Measurements from ENCODE around the gene TMEM179. TPM values are rescaled to one million over a fixed set of nuclear protein-coding genes. Genes with fewer than 3 reads are reported as not detected.

Gene TMEM179
- total RNA-seq, 4 donors from 2014 or later, result 0.66 to 0.84 (median 0.78) TPM; not detected in 1

DNA sequence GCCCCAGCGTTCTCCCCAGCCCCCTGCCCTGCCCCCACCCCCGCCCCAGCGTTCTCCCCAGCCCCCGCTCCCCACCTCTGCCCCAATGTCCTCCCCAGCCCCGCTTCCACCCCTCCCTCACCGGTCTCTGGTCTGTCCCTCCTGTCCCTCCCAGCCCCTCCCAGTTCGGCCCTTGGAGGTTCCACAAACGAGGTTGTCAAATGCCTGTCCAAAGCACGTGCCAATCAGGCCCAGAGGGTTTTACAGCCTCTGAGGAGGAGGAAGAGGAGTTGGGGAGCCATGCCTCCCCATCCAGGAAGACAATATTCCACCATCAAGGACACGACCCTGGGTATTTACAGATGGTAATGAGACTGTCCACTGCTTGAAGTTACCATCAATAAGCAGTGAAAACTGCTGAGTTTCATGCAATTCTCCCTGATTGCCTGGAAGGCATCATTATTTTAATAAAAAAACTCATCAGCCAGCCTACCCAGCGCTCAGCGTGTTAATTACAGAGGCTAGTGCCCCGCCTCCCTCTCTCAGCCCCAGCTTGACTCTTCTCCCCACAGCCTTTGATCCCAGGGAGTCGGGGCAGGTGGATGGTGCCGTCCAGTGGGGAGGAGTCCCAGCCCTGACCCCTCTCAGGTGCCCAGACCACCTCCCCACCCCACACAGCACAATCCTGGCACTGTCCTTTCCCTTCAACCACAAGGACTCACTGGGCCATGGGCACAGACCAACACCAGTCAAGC lies 55.6 kb downstream of the TMEM179 start:
- Histone ChIP-seq H3K36me3 (no peaks in the 10 kb centered on the region), H3K27ac (no peak overlapping the region), H3K27me3 (peaks cover 0 to 48% of the 10 kb centered on the region in 2 donors), H3K4me1 (no peaks in the 10 kb centered on the region), H3K4me3 (no peak overlapping the region), H3K9me3 (no peaks in the 10 kb centered on the region)
- no peak for DNase-seq (ENCODE audit: low spot score in 2 of 2)
- TF ChIP-seq EP300 (IDR thresholded peaks at IDR 0.05) (no peak), POLR2A (IDR thresholded peaks at IDR 0.05) (no peak)
- TF ChIP-seq, protein P1, sequence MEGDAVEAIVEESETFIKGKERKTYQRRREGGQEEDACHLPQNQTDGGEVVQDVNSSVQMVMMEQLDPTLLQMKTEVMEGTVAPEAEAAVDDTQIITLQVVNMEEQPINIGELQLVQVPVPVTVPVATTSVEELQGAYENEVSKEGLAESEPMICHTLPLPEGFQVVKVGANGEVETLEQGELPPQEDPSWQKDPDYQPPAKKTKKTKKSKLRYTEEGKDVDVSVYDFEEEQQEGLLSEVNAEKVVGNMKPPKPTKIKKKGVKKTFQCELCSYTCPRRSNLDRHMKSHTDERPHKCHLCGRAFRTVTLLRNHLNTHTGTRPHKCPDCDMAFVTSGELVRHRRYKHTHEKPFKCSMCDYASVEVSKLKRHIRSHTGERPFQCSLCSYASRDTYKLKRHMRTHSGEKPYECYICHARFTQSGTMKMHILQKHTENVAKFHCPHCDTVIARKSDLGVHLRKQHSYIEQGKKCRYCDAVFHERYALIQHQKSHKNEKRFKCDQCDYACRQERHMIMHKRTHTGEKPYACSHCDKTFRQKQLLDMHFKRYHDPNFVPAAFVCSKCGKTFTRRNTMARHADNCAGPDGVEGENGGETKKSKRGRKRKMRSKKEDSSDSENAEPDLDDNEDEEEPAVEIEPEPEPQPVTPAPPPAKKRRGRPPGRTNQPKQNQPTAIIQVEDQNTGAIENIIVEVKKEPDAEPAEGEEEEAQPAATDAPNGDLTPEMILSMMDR (IDR thresholded peaks at IDR 0.05), result no peak
- 30 to 31% methylated on average over 6 to 9 of the region's 15 CpGs for WGBS, 2 donors

DNA sequence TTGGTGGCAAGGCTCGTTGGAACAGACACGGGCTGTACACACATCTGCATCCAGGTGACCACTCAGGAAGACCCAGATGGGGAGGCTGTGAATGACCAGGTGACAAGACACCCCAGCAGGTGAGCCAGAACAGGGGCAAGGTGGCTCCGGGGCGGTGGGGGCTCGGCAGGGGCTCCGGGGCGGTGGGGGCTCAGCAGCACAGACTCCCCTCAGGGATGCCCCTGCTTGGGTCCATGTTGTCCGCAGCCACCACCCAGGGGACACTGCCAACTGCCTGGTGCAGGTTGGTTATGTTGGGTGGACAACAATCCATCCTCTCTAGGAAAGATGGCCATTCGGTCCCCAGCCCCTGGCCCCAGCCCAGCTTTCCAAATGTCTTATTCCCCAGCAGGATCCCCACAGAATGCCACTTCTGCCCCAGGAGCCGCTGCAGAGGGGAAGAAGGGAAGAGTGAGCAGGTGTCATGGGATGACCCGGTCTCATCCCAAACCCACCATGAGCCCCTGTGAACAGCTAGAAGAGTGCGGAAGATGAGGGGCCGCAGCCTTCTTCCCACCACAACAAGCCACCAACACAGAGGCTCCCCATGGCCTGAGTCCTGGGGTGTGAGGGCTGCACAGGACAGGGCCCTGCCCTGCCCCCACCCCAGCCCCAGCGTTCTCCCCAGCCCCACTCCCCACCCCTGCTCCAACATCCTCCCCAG lies 56.4 kb downstream of the TMEM179 start:
- peaks cover 0 to 55% of the 10 kb centered on the region in 2 donors for H3K27me3 ChIP-seq

DNA sequence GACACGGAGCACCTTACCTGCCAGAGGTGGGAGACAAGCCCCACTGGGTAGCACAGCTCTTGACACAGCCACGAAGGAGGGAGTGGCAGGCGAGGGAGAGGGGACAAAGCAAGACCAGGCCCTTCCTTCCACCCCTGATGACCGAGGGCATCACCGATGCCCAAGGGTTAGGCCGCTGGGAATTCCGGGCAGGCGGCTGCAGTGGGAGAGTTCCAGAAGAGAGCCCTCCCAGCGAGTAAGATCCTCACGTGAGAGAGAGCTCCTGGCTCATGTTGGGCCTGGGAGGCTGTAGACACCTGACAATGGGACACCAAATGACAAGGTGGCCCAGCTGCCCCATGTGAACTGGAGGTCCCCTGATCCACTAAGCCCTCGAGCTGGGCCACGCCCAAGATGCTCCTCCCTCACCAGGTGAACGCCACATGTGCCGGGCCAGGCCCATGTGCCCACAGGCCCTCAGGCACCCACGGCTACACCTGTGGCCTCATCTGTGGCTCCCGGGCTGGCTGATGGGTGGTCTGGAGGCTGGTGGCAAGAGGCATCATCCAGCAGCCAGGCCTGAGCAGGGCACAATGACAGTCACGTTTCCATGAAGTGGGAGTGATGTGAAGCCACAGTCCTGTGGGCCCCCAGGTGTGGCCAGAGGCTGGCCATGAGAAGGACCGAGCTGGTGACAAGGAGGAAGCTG lies 57.1 kb downstream of the TMEM179 start:
- no peaks in the 10 kb centered on the region for H3K36me3 ChIP-seq
- WGBS, 2 donors, result 77 to 84% methylated on average over 12 to 14 of the region's 18 CpGs
- DNase-seq (ENCODE audit: low spot score in 2 of 2), result no peak

More for the DNA sequence above, 56.4 kb downstream of the TMEM179 start:
- TF ChIP-seq, protein P1 (IDR thresholded peaks at IDR 0.05), result no peak
- no peaks in the 10 kb centered on the region for H3K9me3 ChIP-seq
- H3K4me1 ChIP-seq, result no peaks in the 10 kb centered on the region
- H3K4me3 ChIP-seq, result no peak overlapping the region
- H3K27ac ChIP-seq, result no peak overlapping the region
- H3K36me3 ChIP-seq, result no peaks in the 10 kb centered on the region
- no peak for DNase-seq (ENCODE audit: low spot score in 2 of 2)
- WGBS, 2 donors, result 84 to 91% methylated on average over 13 to 14 of the region's 14 CpGs

GRCh38 chr14:104546591-104547309 lies 57.8 kb downstream of the TMEM179 start:
- no peak for TF ChIP-seq EP300 (IDR thresholded peaks at IDR 0.05)
- TF ChIP-seq, protein P1 (IDR thresholded peaks at IDR 0.05), result no peak
- no peak for TF ChIP-seq POLR2A (IDR thresholded peaks at IDR 0.05)
- H3K27ac ChIP-seq, result no peak overlapping the region
- 68 to 70% methylated on average over 18 to 19 of the region's 19 CpGs for WGBS, 2 donors
- no peak for DNase-seq (ENCODE audit: low spot score in 2 of 2)
- H3K9me3 ChIP-seq, result no peaks in the 10 kb centered on the region
- H3K4me3 ChIP-seq, result no peak overlapping the region
- no peaks in the 10 kb centered on the region for H3K4me1 ChIP-seq
- no peaks in the 10 kb centered on the region for H3K36me3 ChIP-seq
- peaks cover 0 to 56% of the 10 kb centered on the region in 2 donors for H3K27me3 ChIP-seq

More for the DNA sequence above, 57.1 kb downstream of the TMEM179 start:
- Histone ChIP-seq H3K27ac (no peak overlapping the region), H3K9me3 (no peaks in the 10 kb centered on the region), H3K27me3 (peaks cover 0 to 55% of the 10 kb centered on the region in 2 donors), H3K4me3 (no peak overlapping the region), H3K4me1 (no peaks in the 10 kb centered on the region)
- TF ChIP-seq EP300 (IDR thresholded peaks at IDR 0.05) (no peak), POLR2A (IDR thresholded peaks at IDR 0.05) (no peak)
- TF ChIP-seq, protein P1 (IDR thresholded peaks at IDR 0.05), result no peak
